ENCODE measurements around the gene RBM38. TPM values are rescaled to one million over a fixed set of nuclear protein-coding genes. Genes with fewer than 3 reads are reported as not detected.

RBM38 gene
- total and polyA plus RNA-seq, 2 of the 4 experiments (the other 2 are of a cell fraction): 5.2 to 11.9 TPM

- H3K27me3 ChIP-seq (ENCODE audit: control insufficient read depth, insufficient read depth, low read length): no peaks in the 10 kb centered on the region
- TF ChIP-seq MAFK (IDR thresholded peaks at IDR 0.05; ENCODE audit: low read depth, low read length): no peak
- no peak for TF ChIP-seq CHD1 (IDR thresholded peaks at IDR 0.05; ENCODE audit: low read depth, low read length)
- TF ChIP-seq SMC3 (IDR thresholded peaks at IDR 0.05; ENCODE audit: low read depth, low read length): no peak
- no peak for TF ChIP-seq ELK1 (IDR thresholded peaks at IDR 0.05; ENCODE audit: borderline replicate concordance, low read depth, low read length)
- TF ChIP-seq FOS (IDR thresholded peaks at IDR 0.05; ENCODE audit: low read depth, low read length): no peak
- no peak for TF ChIP-seq CTCF (conservative IDR thresholded peaks at IDR 0.05; ENCODE audit: low read depth, low read length)
- no peak for TF ChIP-seq CEBPB (IDR thresholded peaks at IDR 0.05; ENCODE audit: low read depth, low read length)
- no peak overlapping the region for H3K4me2 ChIP-seq (ENCODE audit: low read depth, low read length)
- H3K27ac ChIP-seq (ENCODE audit: insufficient read depth, low read length): no peak overlapping the region
- no peak overlapping the region for H3K4ac ChIP-seq (ENCODE audit: low read depth, low read length)
- no peak overlapping the region for H2BK15ac ChIP-seq (ENCODE audit: low read depth, low read length)
- H3K14ac ChIP-seq (replicated peaks; ENCODE audit: low read depth, low read length): no peak overlapping the region
- H3K79me1 ChIP-seq (ENCODE audit: low read depth in 1 of 2, low read length in 2 of 2): peaks cover 3 to 9% of the 10 kb centered on the region in 2 experiments; a peak in 2 of 4 replicates
- ATAC-seq (ENCODE audit: low read depth) (no peak), DNase-seq (no peak)
- H3K56ac ChIP-seq (ENCODE audit: extremely low read depth, insufficient read depth, low read length): no peak overlapping the region
- no peak overlapping the region for H2AK9ac ChIP-seq (replicated peaks; ENCODE audit: low read depth, low read length, poor library complexity)
- CTCF ChIA-PET: no interaction called here
- H4K91ac ChIP-seq (ENCODE audit: insufficient read depth, low read depth, low read length): no peak overlapping the region
- no peak overlapping the region for H2AK5ac ChIP-seq (ENCODE audit: low read depth, low read length)
- no peak overlapping the region for H2BK5ac ChIP-seq (ENCODE audit: low read depth, low read length, poor library complexity, severe bottlenecking)
- in situ Hi-C loops (cut with MboI; ENCODE audit: low sequenced_read_pairs) (loop anchor here (25.0 kb wide), 1 partner anchor 1640 kb away; the partner anchor contains the start of genes ATP5F1E and PRELID3B), intact Hi-C loops (cut with micrococcal nuclease) (no loop called here), dilution Hi-C loops (cut with HindIII; ENCODE audit: low sequenced_read_pairs, unreplicated experiment) (no loop called here)
- H3K9me3 ChIP-seq (ENCODE audit: control insufficient read depth, insufficient read depth, low read length): no peaks in the 10 kb centered on the region
- H4K20me1 ChIP-seq (ENCODE audit: insufficient read depth, low read length): no peaks in the 10 kb centered on the region; the same call in 1 of the 2 replicates
- peaks cover 34% of the 10 kb centered on the region for H3K36me3 ChIP-seq (ENCODE audit: control insufficient read depth, insufficient read depth, low read length)
- H3K18ac ChIP-seq (ENCODE audit: low read depth, low read length): no peak overlapping the region
- H4K5ac ChIP-seq (ENCODE audit: low read depth, low read length): no peak overlapping the region
- H3K9ac ChIP-seq (ENCODE audit: low read depth, low read length): no peak overlapping the region
- H4K8ac ChIP-seq (ENCODE audit: low read depth in 2 of 2, low read length in 2 of 2): no peak overlapping the region
- H3K4me3 ChIP-seq (ENCODE audit: insufficient read depth, low read depth, low read length): no peak overlapping the region
- no peak overlapping the region for H2BK120ac ChIP-seq (ENCODE audit: low read depth, low read length)
- no TSS peak for BruUV-seq (replicated peaks)
- H3K9me1 ChIP-seq (ENCODE audit: insufficient read depth, low read length): no peaks in the 10 kb centered on the region
- no peak overlapping the region for H2BK20ac ChIP-seq (ENCODE audit: low read depth, low read length)
- whole genome bisulfite sequencing, 2 experiments (ENCODE audit: extremely low coverage in 2 of 2, insufficient read length in 1 of 2): 90% methylated on average over 11 of the region's 13 CpGs; no CpG with 5 or more reads in 1 of the 2 experiments
- peaks cover 6% of the 10 kb centered on the region; the same call in 1 of the 2 replicates for H3K4me1 ChIP-seq (ENCODE audit: control insufficient read depth, insufficient read depth, low read length)
- H3K23ac ChIP-seq (ENCODE audit: low read depth, low read length): no peak overlapping the region
- no peak overlapping the region for H2AFZ ChIP-seq (replicated peaks; ENCODE audit: low read length, poor library complexity)
- POLR2A ChIA-PET (ENCODE audit: unreplicated experiment): no interaction called here
These were observed 6.5 kb downstream of the RBM38 start for GRCh38 chr20:57397693-57398108.

Measured in IMR-90 (cell line).